GM12864 (cell line): ENCODE measurements around the gene AK8.

Experiments
- DNase-seq: peaks from one replicate; pipeline ENCODE4 v3.0.0-alpha.2; 2011; ENCODE audit warnings: low read depth
- H3K4me3 ChIP-seq: 2 replicates; pipeline ENCODE4 v1.5.1; 2011; ENCODE audit warnings: mild to moderate bottlenecking, low read depth, low read length, control low read depth
- TF ChIP-seq, protein P1 (sequence below): IDR thresholded peaks from 2 replicates; pipeline ENCODE4 v1.5.1; 2011; ENCODE audit warnings: low read depth, mild to moderate bottlenecking, moderate library complexity, low read length, control low read depth, inconsistent platforms; ENCODE audit errors: missing control alignments

AK8 gene, protein sequence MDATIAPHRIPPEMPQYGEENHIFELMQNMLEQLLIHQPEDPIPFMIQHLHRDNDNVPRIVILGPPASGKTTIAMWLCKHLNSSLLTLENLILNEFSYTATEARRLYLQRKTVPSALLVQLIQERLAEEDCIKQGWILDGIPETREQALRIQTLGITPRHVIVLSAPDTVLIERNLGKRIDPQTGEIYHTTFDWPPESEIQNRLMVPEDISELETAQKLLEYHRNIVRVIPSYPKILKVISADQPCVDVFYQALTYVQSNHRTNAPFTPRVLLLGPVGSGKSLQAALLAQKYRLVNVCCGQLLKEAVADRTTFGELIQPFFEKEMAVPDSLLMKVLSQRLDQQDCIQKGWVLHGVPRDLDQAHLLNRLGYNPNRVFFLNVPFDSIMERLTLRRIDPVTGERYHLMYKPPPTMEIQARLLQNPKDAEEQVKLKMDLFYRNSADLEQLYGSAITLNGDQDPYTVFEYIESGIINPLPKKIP

DNA sequence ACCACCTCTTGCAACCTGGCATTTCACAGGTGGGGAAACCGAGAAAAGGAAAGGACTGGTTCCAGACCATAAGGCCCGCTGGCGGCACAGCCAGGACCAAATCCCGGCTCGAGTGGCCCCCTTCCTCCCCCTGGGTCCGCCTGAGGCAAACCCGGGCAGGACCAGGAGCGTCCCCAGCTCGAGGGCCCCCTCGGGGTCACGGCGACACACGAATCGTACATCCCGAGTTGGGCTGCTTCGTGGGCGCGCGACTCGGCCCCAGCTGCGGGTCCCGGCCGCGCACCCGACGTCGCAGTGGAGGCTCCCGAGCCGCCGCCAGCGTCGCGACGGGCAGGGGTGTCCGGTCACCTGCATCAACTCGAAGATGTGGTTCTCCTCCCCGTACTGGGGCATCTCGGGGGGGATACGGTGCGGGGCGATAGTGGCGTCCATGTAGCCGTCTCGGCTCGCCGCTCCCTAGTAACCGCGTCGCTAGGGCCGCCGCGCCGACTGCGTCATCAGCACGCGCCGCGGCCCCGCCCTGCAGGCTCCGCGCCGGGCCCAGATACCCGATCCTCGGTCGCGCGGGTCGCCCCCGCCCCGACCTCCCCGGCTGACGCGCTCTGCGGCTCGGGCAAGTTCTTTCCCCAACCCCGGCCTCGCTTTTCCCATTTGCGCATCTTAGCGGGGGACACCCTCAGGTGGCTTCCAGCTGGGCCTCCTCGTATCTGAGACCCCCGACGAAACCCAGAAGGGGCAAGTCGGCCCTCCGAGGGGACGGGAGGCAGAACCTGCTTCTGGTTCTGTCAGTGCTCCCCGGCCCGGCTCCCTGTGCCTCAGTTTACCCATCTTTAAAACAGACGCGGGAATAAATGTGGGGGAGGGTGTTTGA is at the start of gene AK8:
Gene AK8, minus strand, starts transcription at position 461 of the 871 bp plus-strand sequence. Its CDS starts 29 bp downstream, at position 432.
- TF ChIP-seq, protein P1, sequence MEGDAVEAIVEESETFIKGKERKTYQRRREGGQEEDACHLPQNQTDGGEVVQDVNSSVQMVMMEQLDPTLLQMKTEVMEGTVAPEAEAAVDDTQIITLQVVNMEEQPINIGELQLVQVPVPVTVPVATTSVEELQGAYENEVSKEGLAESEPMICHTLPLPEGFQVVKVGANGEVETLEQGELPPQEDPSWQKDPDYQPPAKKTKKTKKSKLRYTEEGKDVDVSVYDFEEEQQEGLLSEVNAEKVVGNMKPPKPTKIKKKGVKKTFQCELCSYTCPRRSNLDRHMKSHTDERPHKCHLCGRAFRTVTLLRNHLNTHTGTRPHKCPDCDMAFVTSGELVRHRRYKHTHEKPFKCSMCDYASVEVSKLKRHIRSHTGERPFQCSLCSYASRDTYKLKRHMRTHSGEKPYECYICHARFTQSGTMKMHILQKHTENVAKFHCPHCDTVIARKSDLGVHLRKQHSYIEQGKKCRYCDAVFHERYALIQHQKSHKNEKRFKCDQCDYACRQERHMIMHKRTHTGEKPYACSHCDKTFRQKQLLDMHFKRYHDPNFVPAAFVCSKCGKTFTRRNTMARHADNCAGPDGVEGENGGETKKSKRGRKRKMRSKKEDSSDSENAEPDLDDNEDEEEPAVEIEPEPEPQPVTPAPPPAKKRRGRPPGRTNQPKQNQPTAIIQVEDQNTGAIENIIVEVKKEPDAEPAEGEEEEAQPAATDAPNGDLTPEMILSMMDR = no peak
- H3K4me3 ChIP-seq = peak within 1 kb of the TSS; percentile 94
- peak; percentile 5 for DNase-seq

DNA sequence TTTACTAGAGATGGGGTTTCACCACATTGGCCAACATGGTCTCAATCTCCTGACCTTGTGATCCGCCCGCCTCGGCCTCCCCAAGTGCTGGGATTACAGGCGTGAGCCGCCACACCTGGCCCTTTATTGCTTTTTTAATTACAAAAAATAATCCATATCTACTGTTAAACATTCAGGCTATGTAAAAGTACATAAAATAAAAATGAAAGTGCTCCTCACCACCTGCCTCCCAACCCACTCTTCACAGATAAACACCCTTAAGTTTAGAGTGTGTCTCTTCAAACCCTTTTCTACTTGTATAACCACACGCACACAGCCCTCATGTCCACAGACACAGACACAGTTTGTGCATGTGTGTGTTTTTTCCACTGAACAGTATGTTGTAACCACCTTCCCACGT is 49.6 kb upstream of the AK8 start:
- no peak for DNase-seq
- TF ChIP-seq, protein P1 = no peak
- no peak overlapping the region for H3K4me3 ChIP-seq

DNA sequence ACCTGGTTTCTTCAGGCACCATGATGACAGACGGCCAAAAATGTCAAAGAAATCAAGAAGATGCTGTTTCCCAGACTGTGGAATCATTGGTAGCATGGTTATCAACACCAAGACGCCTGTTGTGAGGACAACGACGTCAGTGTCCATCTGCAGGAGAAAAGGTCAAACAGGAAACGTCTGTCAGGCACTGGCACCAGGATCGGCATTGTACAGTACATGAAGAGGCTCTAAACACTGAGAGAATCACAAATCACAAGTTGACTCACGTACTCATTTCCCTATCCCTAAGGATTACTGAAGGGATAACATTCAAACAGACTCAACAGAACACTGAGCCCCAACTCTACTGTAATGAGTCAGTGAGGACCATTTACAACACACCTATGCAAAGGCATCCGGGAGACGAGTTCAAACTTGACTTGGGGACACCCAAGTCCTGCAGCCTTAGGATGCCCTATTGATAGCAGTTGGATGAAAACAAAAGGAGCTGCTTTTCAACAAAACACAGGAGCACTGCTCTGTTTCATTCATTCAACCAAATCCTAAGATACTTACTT is 45.3 kb upstream of the AK8 start:
- TF ChIP-seq, protein P1 = no peak
- no peak overlapping the region for H3K4me3 ChIP-seq
- no peak for DNase-seq

DNA sequence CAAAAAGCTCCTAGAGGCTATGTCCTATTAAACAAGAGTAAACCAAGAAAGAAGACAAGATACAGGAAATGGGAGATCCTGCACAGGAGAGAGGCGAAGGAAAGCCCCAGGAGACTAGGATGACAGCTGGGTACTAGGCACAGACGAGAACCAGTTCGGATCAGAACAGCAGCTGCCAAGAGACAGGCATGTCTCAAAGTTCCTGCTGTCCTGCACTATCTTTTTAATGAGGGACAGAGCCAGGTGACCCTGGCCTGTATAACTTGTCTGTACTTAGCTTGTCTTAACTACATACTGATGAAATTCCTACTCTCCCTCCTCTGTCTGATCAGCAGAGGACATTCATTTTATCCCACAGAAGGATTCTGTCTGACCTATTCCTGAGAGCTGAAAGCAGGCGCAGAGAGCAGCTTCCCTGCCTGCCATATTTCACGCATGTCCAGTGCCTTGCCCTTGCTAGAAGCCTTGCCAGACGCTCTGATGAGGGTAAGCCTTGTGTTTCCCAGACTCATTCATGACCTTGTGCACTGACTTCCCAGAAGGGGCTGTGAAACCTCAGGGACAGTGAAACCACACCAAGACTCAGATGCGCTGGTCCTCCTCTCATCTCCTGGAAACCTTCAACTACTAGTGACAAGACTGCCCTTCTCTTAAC is 41.7 kb upstream of the AK8 start:
- TF ChIP-seq, protein P1 = no peak
- H3K4me3 ChIP-seq = no peak overlapping the region
- no peak for DNase-seq

DNA sequence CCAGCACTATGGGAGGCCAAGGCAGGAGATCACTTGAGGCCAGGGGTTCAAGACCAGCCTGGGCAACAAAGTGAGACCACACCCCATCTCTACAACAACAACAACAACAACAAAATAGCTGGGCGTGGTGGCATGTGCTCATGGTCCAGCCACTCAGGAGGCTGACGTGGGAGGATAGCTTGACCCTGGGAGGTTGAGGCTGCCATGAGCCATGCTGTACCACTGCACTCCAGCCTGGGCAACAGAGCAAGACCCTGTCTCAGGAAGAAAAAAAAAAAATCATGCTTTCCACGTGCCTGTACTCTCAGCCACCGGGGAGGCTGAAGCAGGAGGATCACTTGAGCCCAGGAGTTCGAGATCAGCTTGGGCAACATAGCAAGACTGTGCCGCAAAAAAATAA is 36.8 kb upstream of the AK8 start:
- no peak overlapping the region for H3K4me3 ChIP-seq
- no peak for DNase-seq
- TF ChIP-seq, protein P1 = no peak

DNA sequence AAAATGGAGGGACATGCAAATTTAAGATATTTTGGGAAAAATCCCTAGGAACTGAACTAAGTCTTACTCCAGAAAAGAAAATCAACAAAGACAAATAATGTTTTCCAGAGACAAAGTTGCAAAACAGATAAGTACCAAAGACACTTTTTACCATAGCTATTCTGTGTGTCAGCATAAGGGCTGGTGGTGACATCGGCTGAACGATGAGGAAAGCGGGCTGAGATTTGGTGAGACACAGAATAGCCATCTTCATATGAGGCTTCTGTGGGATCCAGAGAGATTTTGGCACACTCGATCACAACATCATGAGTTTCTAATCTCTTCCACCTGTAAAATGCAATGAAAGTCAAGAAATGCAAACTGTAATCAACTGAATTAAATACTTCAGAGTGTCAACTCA is 34.0 kb upstream of the AK8 start:
- H3K4me3 ChIP-seq = no peak overlapping the region
- no peak for DNase-seq
- TF ChIP-seq, protein P1 = no peak
